ENCODE results near the gene MTARC2. TPM values are rescaled to one million over a fixed set of nuclear protein-coding genes. Genes with fewer than 3 reads are reported as not detected.

Gene MTARC2
- total and polyA plus RNA-seq, 10 of the 15 experiments (the other 5 are each of a cell fraction or from before 2014, with no cell fraction given), result 1.9 to 5.5 (median 3.3) TPM

GRCh38 chr1:220776254-220776653 is 28.1 kb downstream of the MTARC2 start:
- SMC1A ChIA-PET (ENCODE audit: uncharacterized antibody, unreplicated experiment), result interaction anchor here (0.6 to 2.5 kb wide), 16 partner anchors 9 to 662 kb away, joined by 3 to 19 read pairs (median 4); no protein-coding TSS in a partner anchor
- Histone ChIP-seq H3K4me3 (no peak overlapping the region), H4K20me1 (ENCODE audit: control insufficient read depth, insufficient read depth) (no peaks in the 10 kb centered on the region), H3K36me3 (ENCODE audit: control insufficient read depth in 2 of 2, insufficient read depth in 2 of 2, low read length in 1 of 2) (no peaks in the 10 kb centered on the region), H3K4me2 (ENCODE audit: control insufficient read depth, insufficient read depth) (no peak overlapping the region), H3K4me1 (ENCODE audit: control insufficient read depth, insufficient read depth, low read length) (no peaks in the 10 kb centered on the region), H3K27ac (ENCODE audit: control insufficient read depth, insufficient read depth) (no peak overlapping the region), H2AFZ (ENCODE audit: control insufficient read depth, low read depth, low read length) (no peak overlapping the region), H3K79me2 (ENCODE audit: control insufficient read depth, insufficient read depth, low read length) (no peaks in the 10 kb centered on the region), H3K9me3 (replicated peaks; ENCODE audit: control insufficient read depth, insufficient read depth, low read length) (no peaks in the 10 kb centered on the region), H3K9ac (ENCODE audit: control insufficient read depth, insufficient read depth, low read length) (no peak overlapping the region), H3K27me3 (replicated peaks in 1 of 2; ENCODE audit: control insufficient read depth in 2 of 2, insufficient read depth in 2 of 2, low read length in 1 of 2) (no peaks in the 10 kb centered on the region)
- no TSS peak for BruUV-seq (replicated peaks)
- no peak for DNase-seq (ENCODE audit: low read depth, low spot score)
- RAD21 ChIA-PET (ENCODE audit: unreplicated experiment), result interaction anchor here (0.6 to 2.2 kb wide), 8 partner anchors 15 to 684 kb away, joined by 3 to 16 read pairs (median 4); no protein-coding TSS in a partner anchor
- FAIRE-seq, result no peak
- no peak for TF ChIP-seq ZNF592 (IDR thresholded peaks at IDR 0.05)
- TF ChIP-seq NFYB (IDR thresholded peaks at IDR 0.05; ENCODE audit: insufficient read depth, low read depth, low read length), result no peak
- no peak for TF ChIP-seq ZBTB4 (CRISPR knock-in tag; IDR thresholded peaks at IDR 0.05)
- in situ Hi-C loops (cut with MboI), result loop anchor here (5.0 to 10.0 kb wide), 2 partner anchors 91 to 479 kb away; no protein-coding TSS in a partner anchor
- 95% methylated on average over 7 of the region's 7 CpGs for WGBS (ENCODE audit: insufficient coverage, insufficient replicate concordance, low lambda C conversion rate, missing lambda C conversion rate)
- intact Hi-C loops (cut with micrococcal nuclease; ENCODE audit: unreplicated experiment), result loop anchor here (1.0 to 10.0 kb wide), 8 partner anchors 43 to 587 kb away; partner anchors contain the start of gene C1orf115
- POLR2A ChIA-PET, result no interaction called here
- no peak for ATAC-seq
- CTCF ChIA-PET, result interaction anchor here (0.6 to 6.2 kb wide), 37 partner anchors 9 to 581 kb away, joined by 3 to 52 read pairs (median 5); partner anchors contain the start of genes C1orf115, MTARC1 and MTARC2

Measured in GM12878 (cell line).